SIG-M5 (cell line): ENCODE measurements around the gene ZNF592.
"Not testable (repeated sequence)": the region's sequence is repeated elsewhere in the genome, so short reads cannot be mapped to it uniquely, and the experiment has no call there.

Experiments
- DNase-seq: peaks from one replicate; lab custom pipeline; 2025; lab: John Stamatoyannopoulos, UW

Gene ZNF592

GRCh38 chr15:84828086-84828908 lies 79.9 kb downstream of the ZNF592 start:
- DNase-seq, result no peak

GRCh38 chr15:84829428-84829827 lies 81.0 kb downstream of the ZNF592 start:
- DNase-seq, result no peak

GRCh38 chr15:84830036-84830435 lies 81.6 kb downstream of the ZNF592 start:
- no peak for DNase-seq

GRCh38 chr15:84831028-84831427 lies 82.6 kb downstream of the ZNF592 start:
- DNase-seq, result no peak

GRCh38 chr15:84831613-84832012 lies 83.2 kb downstream of the ZNF592 start:
- DNase-seq, result no peak

GRCh38 chr15:84832448-84833040 lies 84.2 kb downstream of the ZNF592 start:
- no peak for DNase-seq

GRCh38 chr15:84833447-84834228 lies 85.2 kb downstream of the ZNF592 start:
- no peak for DNase-seq

GRCh38 chr15:84834229-84834955 lies 86.0 kb downstream of the ZNF592 start:
- DNase-seq, result no peak

- no peak for DNase-seq
These were observed 86.6 kb downstream of the ZNF592 start for GRCh38 chr15:84834969-84835368.

- DNase-seq, result no peak
These were observed 87.4 kb downstream of the ZNF592 start for GRCh38 chr15:84835661-84836337.

GRCh38 chr15:84836844-84837243 lies 88.5 kb downstream of the ZNF592 start:
- no peak for DNase-seq

GRCh38 chr15:84839714-84840113 lies 91.3 kb downstream of the ZNF592 start:
- no peak for DNase-seq

GRCh38 chr15:84840255-84840654 lies 91.9 kb downstream of the ZNF592 start:
- no peak for DNase-seq

GRCh38 chr15:84840741-84841429 lies 92.5 kb downstream of the ZNF592 start:
- DNase-seq, result no peak

GRCh38 chr15:84842781-84843180 lies 94.4 kb downstream of the ZNF592 start:
- no peak for DNase-seq

GRCh38 chr15:84844964-84845363 lies 96.6 kb downstream of the ZNF592 start:
- no peak for DNase-seq

- not testable (repeated sequence) for DNase-seq
These were observed 97.2 kb downstream of the ZNF592 start for GRCh38 chr15:84845631-84846030.

- no peak for DNase-seq
These were observed 97.9 kb downstream of the ZNF592 start for GRCh38 chr15:84846269-84846668.

GRCh38 chr15:84847382-84847781 lies 99.0 kb downstream of the ZNF592 start:
- DNase-seq, result no peak

- no peak for DNase-seq
These were observed 103.8 kb downstream of the ZNF592 start for GRCh38 chr15:84852212-84852611.

GRCh38 chr15:84855136-84855535 lies 106.7 kb downstream of the ZNF592 start:
- no peak for DNase-seq
